Right atrium auricular region (tissue), 2 donors: ENCODE measurements around the gene PRKAG2. TPM values are rescaled to one million over a fixed set of nuclear protein-coding genes. Genes with fewer than 3 reads are reported as not detected.

Experiments used
- DNase-seq: peaks from one replicate; pipeline ENCODE4 v3.0.0-alpha.2; 2019; ENCODE audit warnings: low spot score
- H3K27ac ChIP-seq, 2 donors: fragments of 200-600 bp; sonication (generic); 1 replicate in 1 of 2; 2 replicates in 1 of 2; pipeline ENCODE4 v1.5.1; 2016 to 2019
- H3K27me3 ChIP-seq, 2 donors: fragments of 200-600 bp; sonication (generic); one replicate each; pipeline versions ENCODE4 v1.5.1 to v1.6.0; 2017 to 2019
- H3K36me3 ChIP-seq: fragments of 200-600 bp; sonication (generic); one replicate; pipeline ENCODE4 v1.5.1; 2016
- H3K4me1 ChIP-seq, 2 donors: fragments of 200-600 bp; sonication (generic); one replicate each; pipeline versions ENCODE4 v1.5.1 to v1.6.0; 2017 to 2019
- H3K4me3 ChIP-seq, 2 donors: fragments of 200-600 bp; sonication (generic); 1 replicate in 1 of 2; 2 replicates in 1 of 2; pipeline ENCODE4 v1.5.1; 2017 to 2019; ENCODE audit warnings: mild to moderate bottlenecking in 1 of 2, moderate library complexity in 1 of 2
- H3K9me3 ChIP-seq, 2 donors: fragments of 200-600 bp; sonication (generic); one replicate each; pipeline ENCODE4 v1.5.1; 2019
- total RNA-seq, 2 donors: library from RNA; depleted of rRNA; stranded (reverse); fragments of >200 nt; gene quantifications; one replicate each; pipeline ENCODE4 v1.1.0, GENCODE V29; 2016
- TF ChIP-seq, protein P1 (sequence below), 2 donors: fragments of 200-600 bp; sonication (generic); IDR thresholded peaks; one replicate each; pipeline ENCODE4 v1.5.1; 2019; ENCODE audit warnings: antibody characterized with exemption in 2 of 2

Gene PRKAG2
- total RNA-seq, 2 donors from 2014 or later: 133 to 177 TPM

DNA sequence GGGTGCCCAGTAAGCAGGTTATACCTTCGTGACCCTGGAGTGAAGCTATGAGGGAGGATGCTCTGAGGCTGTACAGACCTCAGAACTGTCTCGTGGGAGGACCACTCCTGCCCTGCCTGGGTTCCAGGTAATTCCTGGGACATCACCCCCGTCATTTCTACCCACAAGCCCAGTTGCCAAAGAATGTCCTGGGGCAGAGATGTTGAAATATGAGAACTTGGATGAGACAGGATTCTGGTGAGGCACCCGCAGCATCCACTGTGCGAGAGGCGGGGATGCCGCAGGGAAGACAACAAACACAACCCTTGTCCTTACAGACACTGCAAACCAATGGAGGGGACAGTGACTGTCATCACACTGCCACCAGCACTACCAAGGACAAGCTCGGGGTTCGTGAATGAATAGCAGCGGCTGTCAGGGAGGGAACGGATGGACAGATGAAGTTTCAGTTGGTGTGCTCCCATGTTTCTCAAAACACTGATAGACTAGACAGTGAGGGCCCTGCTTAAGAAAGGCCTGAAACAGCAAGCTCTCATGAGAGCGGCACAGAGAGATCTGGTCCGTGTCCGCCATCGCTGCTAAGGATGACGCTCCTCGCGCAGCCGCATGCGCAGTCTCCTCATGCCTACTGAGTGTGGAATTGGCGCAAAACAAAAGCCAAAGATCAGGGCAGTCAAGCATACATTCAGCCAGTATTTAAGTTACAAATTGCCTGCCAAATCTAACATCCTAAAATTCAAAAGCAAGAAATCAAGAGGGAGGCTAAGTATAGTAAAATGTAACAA is 275.2 kb downstream of the PRKAG2 start:
- DNase-seq: peak; percentile 50
- Histone ChIP-seq H3K4me1 (peaks cover 0 to 36% of the 10 kb centered on the region in 2 donors), H3K27me3 (no peaks in the 10 kb centered on the region), H3K36me3 (peaks cover 12% of the 10 kb centered on the region), H3K4me3 (no peak overlapping the region), H3K9me3 (no peaks in the 10 kb centered on the region), H3K27ac (peak overlapping the region; percentile 80 to 90)
- TF ChIP-seq, protein P1, sequence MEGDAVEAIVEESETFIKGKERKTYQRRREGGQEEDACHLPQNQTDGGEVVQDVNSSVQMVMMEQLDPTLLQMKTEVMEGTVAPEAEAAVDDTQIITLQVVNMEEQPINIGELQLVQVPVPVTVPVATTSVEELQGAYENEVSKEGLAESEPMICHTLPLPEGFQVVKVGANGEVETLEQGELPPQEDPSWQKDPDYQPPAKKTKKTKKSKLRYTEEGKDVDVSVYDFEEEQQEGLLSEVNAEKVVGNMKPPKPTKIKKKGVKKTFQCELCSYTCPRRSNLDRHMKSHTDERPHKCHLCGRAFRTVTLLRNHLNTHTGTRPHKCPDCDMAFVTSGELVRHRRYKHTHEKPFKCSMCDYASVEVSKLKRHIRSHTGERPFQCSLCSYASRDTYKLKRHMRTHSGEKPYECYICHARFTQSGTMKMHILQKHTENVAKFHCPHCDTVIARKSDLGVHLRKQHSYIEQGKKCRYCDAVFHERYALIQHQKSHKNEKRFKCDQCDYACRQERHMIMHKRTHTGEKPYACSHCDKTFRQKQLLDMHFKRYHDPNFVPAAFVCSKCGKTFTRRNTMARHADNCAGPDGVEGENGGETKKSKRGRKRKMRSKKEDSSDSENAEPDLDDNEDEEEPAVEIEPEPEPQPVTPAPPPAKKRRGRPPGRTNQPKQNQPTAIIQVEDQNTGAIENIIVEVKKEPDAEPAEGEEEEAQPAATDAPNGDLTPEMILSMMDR (IDR thresholded peaks at IDR 0.05): no peak

- TF ChIP-seq, protein P1 (IDR thresholded peaks at IDR 0.05): no peak
- DNase-seq: peak; percentile 52
Observed at GRCh38 chr7:151600331-151600730, 276.6 kb downstream of the PRKAG2 start.

GRCh38 chr7:151599401-151600227 is 277.3 kb downstream of the PRKAG2 start:
- no peak overlapping the region for H3K4me3 ChIP-seq
- H3K27ac ChIP-seq: peak overlapping the region; percentile 80 to 90
- H3K27me3 ChIP-seq: no peaks in the 10 kb centered on the region
- peaks cover 0 to 39% of the 10 kb centered on the region in 2 donors for H3K4me1 ChIP-seq
- DNase-seq: peak; percentile 68
- TF ChIP-seq, protein P1 (IDR thresholded peaks at IDR 0.05): no peak
- peaks cover 17% of the 10 kb centered on the region for H3K36me3 ChIP-seq
- H3K9me3 ChIP-seq: no peaks in the 10 kb centered on the region

More at GRCh38 chr7:151600331-151600730, 276.6 kb downstream of the PRKAG2 start:
- Histone ChIP-seq H3K27ac (peak overlapping the region; percentile 80 to 90), H3K27me3 (no peaks in the 10 kb centered on the region), H3K9me3 (no peaks in the 10 kb centered on the region), H3K4me1 (peaks cover 0 to 39% of the 10 kb centered on the region in 2 donors), H3K36me3 (peaks cover 12% of the 10 kb centered on the region), H3K4me3 (no peak overlapping the region)

DNA sequence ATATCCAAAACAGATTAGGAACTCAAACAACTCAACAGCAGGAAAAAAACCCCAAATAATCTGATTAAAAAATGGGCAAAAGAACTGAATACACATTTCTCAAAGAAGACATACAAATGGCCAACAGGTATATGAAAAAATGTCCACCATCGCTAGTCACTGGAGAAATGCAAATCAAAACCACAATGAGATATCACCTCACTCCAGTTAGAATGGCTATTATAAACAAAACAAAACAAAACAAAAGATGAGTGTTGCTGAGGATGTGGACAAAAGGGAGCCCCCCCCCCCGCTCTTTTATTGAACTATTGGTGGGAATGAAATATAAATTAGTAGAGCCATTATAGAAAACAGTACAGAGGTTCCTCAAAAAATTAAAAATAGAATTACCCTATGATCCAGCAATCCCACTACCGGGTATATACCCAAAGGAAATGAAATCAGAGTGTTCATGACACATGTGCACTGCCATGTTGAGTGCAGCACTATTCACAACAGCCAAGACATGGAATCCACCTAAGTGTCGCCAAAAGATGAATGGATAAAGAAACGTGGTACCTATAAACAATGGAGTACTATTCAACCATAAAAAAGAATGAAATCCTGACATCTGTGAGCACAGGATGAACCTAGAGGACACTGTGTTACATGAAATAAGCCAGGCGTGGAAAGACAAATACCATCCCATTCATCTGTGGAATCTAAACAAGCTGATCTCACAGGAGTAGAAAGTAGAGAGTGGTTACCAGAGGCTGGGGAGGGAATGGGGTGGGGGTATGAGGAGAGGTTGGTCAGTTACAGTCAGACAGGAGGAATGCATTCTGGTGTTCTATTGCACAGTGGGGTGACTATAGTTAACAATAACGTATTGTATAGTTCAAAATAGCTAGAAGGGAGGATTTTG is 279.1 kb downstream of the PRKAG2 start:
- no peak for DNase-seq
- peaks cover 0 to 41% of the 10 kb centered on the region in 2 donors for H3K4me1 ChIP-seq
- H3K4me3 ChIP-seq: no peak overlapping the region
- H3K27me3 ChIP-seq: no peaks in the 10 kb centered on the region
- no peaks in the 10 kb centered on the region for H3K9me3 ChIP-seq
- H3K36me3 ChIP-seq: peaks cover 15% of the 10 kb centered on the region
- TF ChIP-seq, protein P1 (IDR thresholded peaks at IDR 0.05): no peak
- H3K27ac ChIP-seq: peak overlapping the region in 1 of 2 donors; percentile 90

DNA sequence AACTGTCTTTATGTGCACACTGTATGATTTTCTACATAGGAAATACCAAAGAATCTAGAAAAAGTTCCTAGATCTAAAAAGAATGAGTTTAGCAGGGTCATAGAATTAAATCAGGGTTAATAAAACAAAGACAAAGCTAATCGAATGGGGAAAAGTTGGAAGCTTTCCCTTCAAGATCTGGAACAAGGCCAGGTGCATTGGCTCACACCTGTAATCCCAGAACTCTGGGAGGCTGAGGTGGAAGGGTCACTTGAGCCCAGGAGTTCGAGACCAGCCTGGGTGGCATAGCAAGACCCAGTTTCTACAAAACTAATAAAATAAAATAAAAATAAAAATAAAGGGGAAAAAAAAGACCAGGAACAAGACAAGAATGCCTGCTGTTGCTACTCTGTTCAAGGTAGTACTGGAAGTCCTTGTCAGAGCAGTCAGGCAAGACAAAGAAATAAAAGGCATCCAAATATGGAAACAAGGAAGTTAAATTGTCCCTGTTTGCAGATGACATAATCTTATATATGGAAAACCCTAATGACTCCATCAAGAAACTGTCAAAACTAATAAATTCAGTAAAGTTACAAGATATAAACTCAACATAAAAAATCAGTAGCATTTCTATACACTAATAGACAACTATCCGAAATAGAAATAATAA is 281.1 kb downstream of the PRKAG2 start:
- Histone ChIP-seq H3K27me3 (no peaks in the 10 kb centered on the region), H3K9me3 (no peaks in the 10 kb centered on the region), H3K4me1 (peaks cover 0 to 55% of the 10 kb centered on the region in 2 donors), H3K36me3 (peaks cover 22% of the 10 kb centered on the region), H3K27ac (peak overlapping the region in 1 of 2 donors; percentile 90), H3K4me3 (no peak overlapping the region)
- TF ChIP-seq, protein P1 (IDR thresholded peaks at IDR 0.05): no peak
- DNase-seq: no peak
